Activated T-cell treated with anti-CD3 and anti-CD28 coated beads, Interleukin-2, amount 50 U/mL, for 4 hours (primary cell): ENCODE results near the gene KANK2. TPM values are rescaled to one million over a fixed set of nuclear protein-coding genes. Genes with fewer than 3 reads are reported as not detected.

Experiments
- ATAC-seq, 2 donors: fragments of 200-7000 bp; cut with Tn5 transposase; one replicate each; pipeline ENCODE4 v1.10.0; 2021
- DNase-seq: peaks from one replicate; pipeline ENCODE4 v3.0.0-alpha.2; 2020
- H3K27me3 Mint-ChIP-seq: one replicate; pipeline ENCODE4 v1.8.0; 2021; ENCODE audit warnings: low read depth, mixed read lengths
- H3K36me3 Mint-ChIP-seq: one replicate; pipeline ENCODE4 v1.8.0; 2022; ENCODE audit warnings: mixed read lengths; ENCODE audit not compliant: insufficient read depth
- H3K4me1 Mint-ChIP-seq: one replicate; pipeline ENCODE4 v1.8.0; 2021; ENCODE audit warnings: low read depth, mixed read lengths
- H3K4me3 Mint-ChIP-seq: one replicate; pipeline ENCODE4 v1.8.0; 2021; ENCODE audit warnings: mild to moderate bottlenecking, moderate library complexity, mixed read lengths
- H3K9me3 Mint-ChIP-seq: one replicate; pipeline ENCODE4 v1.8.0; 2021; ENCODE audit warnings: mixed read lengths
- total RNA-seq, 3 donors: library from RNA; stranded (reverse); gene quantifications; one replicate each; pipeline ENCODE4 v1.2.1, GENCODE V29; 2021

The KANK2 gene
- total RNA-seq, result under 1 TPM; 0.58 to 0.96 (median 0.92) TPM

GRCh38 chr19:11197291-11198174 lies at the start of gene KANK2:
Gene KANK2 (minus strand): TSS chr19:11197545. CDS start chr19:11194511, 3,034 bp downstream.
- peak; percentile 95 to 96 for ATAC-seq

GRCh38 chr19:11246941-11247340 lies 49.6 kb upstream of the KANK2 start:
- Mint-ChIP-seq H3K4me3 (no peak overlapping the region), H3K36me3 (no peaks in the 10 kb centered on the region), H3K27me3 (peaks cover 9% of the 10 kb centered on the region), H3K9me3 (no peaks in the 10 kb centered on the region), H3K4me1 (no peaks in the 10 kb centered on the region)
- DNase-seq (no peak), ATAC-seq (no peak)

More at GRCh38 chr19:11197291-11198174, at the start of gene KANK2:
- peaks cover 13% of the 10 kb centered on the region for H3K4me1 Mint-ChIP-seq
- peak; percentile 62 for DNase-seq
- H3K36me3 Mint-ChIP-seq, result no peaks in the 10 kb centered on the region
- no peaks in the 10 kb centered on the region for H3K9me3 Mint-ChIP-seq
- H3K4me3 Mint-ChIP-seq, result peak within 1 kb of the TSS; percentile 73
- peaks cover 15% of the 10 kb centered on the region for H3K27me3 Mint-ChIP-seq

DNA sequence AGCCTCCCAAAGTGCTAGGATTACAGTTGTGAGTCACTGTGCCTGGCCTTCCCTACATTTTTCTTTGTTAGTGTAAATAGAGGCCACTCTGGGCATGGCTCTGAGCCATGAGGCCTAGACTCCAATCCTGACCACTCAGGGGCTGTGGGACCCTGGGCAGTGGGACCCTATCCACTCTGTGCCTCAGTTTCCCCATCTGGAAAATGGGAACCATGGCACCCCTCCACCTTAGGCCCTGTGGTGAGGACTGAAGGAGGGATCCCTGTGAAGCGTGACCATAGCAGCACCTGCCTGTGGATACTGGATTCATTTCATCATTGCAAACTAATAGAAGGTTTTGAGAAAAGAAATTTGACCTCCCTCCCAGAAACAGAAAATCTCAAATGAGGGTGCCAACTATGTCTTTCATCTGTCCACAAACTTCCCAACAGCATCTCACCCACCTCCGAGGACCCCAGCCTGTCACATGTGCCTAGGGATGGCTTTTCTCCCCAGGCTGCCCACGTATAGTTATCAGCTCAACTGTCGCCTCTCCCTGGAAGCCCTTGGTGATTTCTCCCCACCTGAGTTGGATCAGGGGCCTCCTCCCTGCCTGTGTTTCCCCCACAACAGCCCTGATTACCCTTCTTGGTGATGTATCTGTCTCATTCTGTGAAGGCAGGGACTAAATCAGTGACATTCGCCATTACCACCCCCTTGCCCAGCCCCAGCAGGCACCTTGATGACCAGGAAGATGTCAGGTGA lies 47.7 kb upstream of the KANK2 start:
- Mint-ChIP-seq H3K4me3 (no peak overlapping the region), H3K36me3 (no peaks in the 10 kb centered on the region), H3K9me3 (no peaks in the 10 kb centered on the region), H3K4me1 (no peaks in the 10 kb centered on the region), H3K27me3 (peaks cover 18% of the 10 kb centered on the region)
- ATAC-seq (no peak), DNase-seq (no peak)

GRCh38 chr19:11243798-11244169 lies 46.4 kb upstream of the KANK2 start:
- H3K9me3 Mint-ChIP-seq, result peaks cover 4% of the 10 kb centered on the region
- H3K27me3 Mint-ChIP-seq, result peaks cover 18% of the 10 kb centered on the region
- no peaks in the 10 kb centered on the region for H3K36me3 Mint-ChIP-seq
- no peak for DNase-seq
- ATAC-seq, result no peak
- no peaks in the 10 kb centered on the region for H3K4me1 Mint-ChIP-seq
- H3K4me3 Mint-ChIP-seq, result no peak overlapping the region

DNA sequence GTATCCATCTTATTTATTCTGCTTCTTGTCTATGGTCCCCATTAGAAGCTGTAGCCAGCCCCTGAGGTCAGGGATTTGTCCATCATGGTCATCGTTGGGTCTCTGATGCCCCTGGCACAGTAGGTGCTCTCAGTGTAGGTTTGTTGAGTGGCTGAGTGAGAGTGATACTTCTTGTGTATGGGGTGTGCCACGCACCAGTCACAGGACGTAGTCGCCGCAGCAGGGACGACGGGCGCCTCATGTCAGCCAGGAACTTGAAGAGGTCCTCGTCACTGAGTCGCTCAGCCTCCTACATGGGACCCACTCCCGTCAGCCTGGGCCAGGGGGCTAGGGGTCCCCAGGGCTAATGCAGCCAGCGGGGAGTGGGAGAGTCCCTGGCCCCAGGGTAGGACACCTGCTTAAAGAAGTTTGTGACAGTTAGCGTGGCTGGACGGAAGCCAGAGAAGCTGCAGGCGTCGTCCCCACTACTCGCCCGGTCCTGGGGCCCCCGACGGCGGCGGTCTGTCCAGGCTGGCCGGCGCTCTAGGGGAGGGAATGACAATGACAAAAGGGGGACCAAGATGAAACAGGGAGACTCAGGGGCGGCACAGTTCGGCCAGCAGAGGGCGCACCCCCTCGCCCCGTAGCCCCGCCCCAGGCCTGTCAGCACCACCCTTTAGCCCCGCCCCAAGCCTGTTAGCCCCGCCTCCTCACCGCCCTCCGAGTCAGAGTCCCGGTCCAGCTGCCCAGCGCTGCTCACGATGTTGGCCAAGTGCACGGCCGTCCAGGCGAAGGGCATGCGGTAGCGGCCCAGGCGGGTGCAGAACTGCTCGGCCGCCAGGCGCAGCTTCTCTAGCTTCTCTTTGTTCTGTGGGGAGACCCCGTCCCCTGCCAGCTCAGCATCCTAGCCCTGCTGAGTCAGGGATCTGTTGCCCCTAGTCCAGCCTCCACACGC lies 45.8 kb upstream of the KANK2 start:
- Mint-ChIP-seq H3K9me3 (peaks cover 5% of the 10 kb centered on the region), H3K36me3 (no peaks in the 10 kb centered on the region), H3K4me1 (no peaks in the 10 kb centered on the region), H3K27me3 (peaks cover 18% of the 10 kb centered on the region), H3K4me3 (no peak overlapping the region)
- ATAC-seq (peak; percentile 98 to 99), DNase-seq (peak; percentile 82)

DNA sequence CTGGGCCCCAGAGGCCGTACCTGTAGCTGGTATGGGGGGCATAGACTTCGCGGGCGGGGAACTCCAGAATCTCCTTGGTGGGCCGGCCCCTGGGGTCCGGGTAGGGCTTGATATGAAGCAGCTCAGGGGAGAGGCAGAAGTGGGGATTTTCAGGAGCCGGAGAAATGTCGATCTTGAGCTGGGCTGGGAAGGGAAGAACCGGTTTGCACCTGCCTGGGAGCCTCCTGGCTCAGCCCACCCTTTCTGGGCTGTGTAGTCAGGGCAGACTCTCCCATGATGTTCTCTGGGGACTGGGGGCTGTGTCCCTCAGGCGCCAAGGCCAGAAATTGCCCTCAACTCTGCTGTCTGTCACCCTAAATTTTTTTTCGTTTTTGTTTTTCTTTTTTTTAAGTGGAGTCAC lies 44.7 kb upstream of the KANK2 start:
- no peak overlapping the region for H3K4me3 Mint-ChIP-seq
- peaks cover 5% of the 10 kb centered on the region for H3K9me3 Mint-ChIP-seq
- ATAC-seq (no peak), DNase-seq (no peak)
- peaks cover 18% of the 10 kb centered on the region for H3K27me3 Mint-ChIP-seq
- H3K36me3 Mint-ChIP-seq, result no peaks in the 10 kb centered on the region
- H3K4me1 Mint-ChIP-seq, result no peaks in the 10 kb centered on the region

- no peak for DNase-seq
- Mint-ChIP-seq H3K36me3 (no peaks in the 10 kb centered on the region), H3K4me3 (no peak overlapping the region), H3K9me3 (peaks cover 5% of the 10 kb centered on the region), H3K27me3 (peaks cover 12% of the 10 kb centered on the region), H3K4me1 (no peaks in the 10 kb centered on the region)
- ATAC-seq, result no peak
Observed at GRCh38 chr19:11240008-11240444, 42.7 kb upstream of the KANK2 start.

DNA sequence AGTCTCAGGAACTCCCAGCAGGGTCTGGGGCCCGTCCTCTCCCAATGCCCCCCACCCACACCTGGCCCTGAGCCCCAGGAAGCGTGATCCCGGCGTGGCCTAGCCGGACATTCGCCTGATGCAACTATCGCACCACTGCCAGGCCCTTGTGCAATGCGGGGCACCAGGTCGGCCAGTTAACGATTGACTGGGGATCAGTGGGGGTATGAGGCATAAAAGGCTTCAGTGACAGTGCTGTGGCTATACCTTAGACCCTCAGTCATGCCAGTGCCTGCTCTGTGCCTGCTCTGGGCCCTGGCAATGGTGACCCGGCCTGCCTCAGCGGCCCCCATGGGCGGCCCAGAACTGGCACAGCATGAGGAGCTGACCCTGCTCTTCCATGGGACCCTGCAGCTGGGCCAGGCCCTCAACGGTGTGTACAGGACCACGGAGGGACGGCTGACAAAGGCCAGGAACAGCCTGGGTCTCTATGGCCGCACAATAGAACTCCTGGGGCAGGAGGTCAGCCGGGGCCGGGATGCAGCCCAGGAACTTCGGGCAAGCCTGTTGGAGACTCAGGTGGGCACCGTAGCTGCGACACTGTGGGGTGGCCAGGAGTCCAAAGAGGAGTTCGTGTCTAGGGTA lies 42.1 kb upstream of the KANK2 start, which contains the start of gene ANGPTL8:
Gene ANGPTL8, plus strand, starts transcription at position 243 of the 624 bp plus-strand sequence. Its CDS starts 19 bp downstream, at position 262.
- Mint-ChIP-seq H3K9me3 (peaks cover 5% of the 10 kb centered on the region), H3K4me1 (no peaks in the 10 kb centered on the region), H3K4me3 (no peak within 1 kb of the TSS), H3K27me3 (peaks cover 12% of the 10 kb centered on the region), H3K36me3 (no peaks in the 10 kb centered on the region)
- DNase-seq (no peak), ATAC-seq (no peak)

DNA sequence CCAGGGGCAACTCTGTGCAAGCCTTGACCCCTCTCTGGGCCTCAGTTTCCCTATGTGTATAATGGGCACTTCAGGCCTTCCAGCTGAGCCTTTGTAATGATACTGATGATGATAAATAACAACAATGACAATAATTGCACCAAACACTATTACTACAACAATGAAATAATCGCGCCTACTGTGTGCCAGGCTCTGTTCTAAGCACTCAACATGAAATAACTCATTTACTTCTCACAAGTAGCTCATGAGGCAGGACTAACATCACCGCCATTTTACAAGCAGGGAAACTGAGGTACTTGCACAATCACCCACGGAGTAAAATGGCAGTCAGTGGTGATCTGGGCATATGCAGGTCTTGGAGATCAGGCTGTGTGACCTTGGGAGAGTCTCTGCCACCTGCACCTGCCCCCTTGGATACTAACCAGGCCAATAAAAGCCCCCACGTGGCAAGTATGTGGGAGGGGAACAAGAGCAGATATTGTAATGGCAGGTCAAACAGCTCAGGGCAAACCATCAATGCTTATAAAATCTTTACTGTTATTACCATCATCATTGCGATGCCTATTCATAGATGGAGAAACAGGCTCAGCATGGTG lies 41.5 kb upstream of the KANK2 start:
- no peaks in the 10 kb centered on the region for H3K36me3 Mint-ChIP-seq
- no peak for DNase-seq
- peaks cover 5% of the 10 kb centered on the region for H3K9me3 Mint-ChIP-seq
- ATAC-seq, result no peak
- peaks cover 12% of the 10 kb centered on the region for H3K27me3 Mint-ChIP-seq
- no peak overlapping the region for H3K4me3 Mint-ChIP-seq
- H3K4me1 Mint-ChIP-seq, result no peaks in the 10 kb centered on the region

- ATAC-seq, result no peak
- Mint-ChIP-seq H3K9me3 (peaks cover 5% of the 10 kb centered on the region), H3K4me3 (no peak overlapping the region), H3K36me3 (no peaks in the 10 kb centered on the region), H3K27me3 (peaks cover 12% of the 10 kb centered on the region), H3K4me1 (no peaks in the 10 kb centered on the region)
- no peak for DNase-seq
Observed at GRCh38 chr19:11238041-11238440, 40.7 kb upstream of the KANK2 start.

- Mint-ChIP-seq H3K36me3 (no peaks in the 10 kb centered on the region), H3K27me3 (peaks cover 10% of the 10 kb centered on the region), H3K9me3 (peaks cover 5% of the 10 kb centered on the region), H3K4me3 (no peak overlapping the region), H3K4me1 (no peaks in the 10 kb centered on the region)
- ATAC-seq, result no peak
- DNase-seq, result no peak
Observed at GRCh38 chr19:11237321-11237720, 40.0 kb upstream of the KANK2 start.

DNA sequence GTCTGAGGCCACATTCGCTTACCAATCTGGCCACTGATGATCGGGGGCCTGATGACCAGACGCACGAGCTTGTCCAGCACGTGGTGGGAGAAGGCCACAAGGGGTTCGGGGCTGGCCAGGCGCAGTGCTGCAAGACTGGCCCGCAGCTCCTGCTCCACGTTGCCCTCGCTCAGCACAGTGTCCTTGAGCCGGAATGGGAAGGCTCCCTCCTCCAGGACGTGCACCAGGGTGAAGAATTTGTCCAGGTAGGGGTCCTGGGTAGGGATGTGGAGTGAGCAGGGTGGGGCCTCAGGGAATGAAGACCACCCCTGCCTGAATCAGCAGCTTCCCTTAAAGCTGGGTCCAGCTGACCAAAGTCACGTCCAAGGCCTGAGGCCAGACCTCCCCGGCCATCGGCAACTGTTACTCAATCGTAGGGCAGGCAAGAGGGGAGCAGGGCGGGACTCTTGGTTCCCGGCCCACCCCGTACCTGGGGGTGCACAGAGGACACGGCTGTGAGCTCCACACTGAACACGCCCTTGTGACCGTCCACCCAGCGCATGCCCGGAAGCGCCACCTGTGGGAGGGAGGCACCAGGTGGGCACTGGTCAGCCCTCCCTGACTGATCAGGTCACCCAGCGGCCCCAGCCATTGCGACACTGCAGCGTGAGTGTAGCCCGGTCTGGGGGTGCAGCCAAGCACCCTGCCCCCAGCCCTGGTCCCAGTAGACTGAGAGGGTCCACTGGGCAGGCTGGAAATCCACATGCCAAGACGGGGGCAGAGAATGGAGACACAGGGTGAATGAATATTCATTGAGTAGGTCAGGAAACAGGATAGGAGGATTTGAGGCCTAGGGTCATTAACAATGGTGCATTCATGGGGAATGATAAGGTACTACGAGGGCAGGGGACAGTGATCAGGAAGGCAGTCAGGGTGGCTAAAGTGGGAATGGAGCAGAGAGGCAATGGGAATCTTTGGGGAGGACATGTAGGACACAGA lies 39.3 kb upstream of the KANK2 start:
- Mint-ChIP-seq H3K4me1 (no peaks in the 10 kb centered on the region), H3K27me3 (peaks cover 6% of the 10 kb centered on the region), H3K36me3 (no peaks in the 10 kb centered on the region), H3K4me3 (no peak overlapping the region), H3K9me3 (peaks cover 5% of the 10 kb centered on the region)
- ATAC-seq, result no peak
- DNase-seq, result no peak
